ENCODE results near the gene TTLL12.

TTLL12 gene

DNA sequence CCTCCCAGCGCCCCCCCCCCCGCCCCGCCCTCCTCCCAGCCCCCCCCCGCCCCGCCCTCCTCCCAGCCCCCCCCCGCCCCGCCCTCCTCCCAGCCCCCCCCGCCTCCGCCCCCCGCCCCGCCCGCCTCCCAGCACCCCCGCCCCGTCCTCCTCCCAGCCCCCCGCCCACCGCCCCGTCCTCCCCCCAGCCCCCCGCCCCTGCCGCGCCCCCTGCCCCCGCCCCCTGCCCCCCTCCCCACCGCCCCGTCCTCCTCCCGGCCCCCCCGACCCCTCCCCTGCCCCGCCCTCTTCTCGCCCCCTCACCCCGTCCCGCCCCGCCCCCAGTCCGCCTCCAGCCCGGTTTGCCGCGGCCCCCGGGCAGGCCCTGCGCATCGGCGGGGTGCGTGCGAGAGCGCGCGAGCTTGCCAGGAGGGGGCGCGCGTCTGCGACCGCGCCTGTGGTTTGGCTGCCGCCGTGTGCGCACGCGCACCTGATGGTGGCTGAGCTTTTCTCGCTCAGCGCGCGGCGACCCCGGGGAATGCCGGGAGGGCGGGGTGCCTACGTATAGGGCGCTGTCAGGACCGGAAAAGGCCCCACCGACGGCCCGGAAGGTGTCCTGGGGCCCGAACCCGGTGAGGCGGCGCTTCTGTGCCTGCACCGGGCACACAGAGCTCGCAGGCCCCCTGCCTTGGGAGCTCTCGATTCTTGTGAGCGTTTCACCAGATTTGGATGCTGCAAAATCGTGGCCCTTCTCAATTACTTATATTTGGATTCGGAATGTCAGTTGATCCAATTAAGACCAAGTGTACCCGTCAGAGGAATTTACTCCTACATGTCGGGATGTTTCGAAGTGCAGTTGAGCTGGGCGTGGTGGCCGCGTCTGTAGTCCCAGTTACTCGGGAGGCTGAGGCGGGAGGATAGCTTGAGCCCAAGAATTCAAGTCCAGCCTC lies 501 bp upstream of the TTLL12 start:
- peak overlapping the region; percentile 53 for H3K4me3 ChIP-seq (ENCODE audit: low read length)
- H3K27me3 ChIP-seq (ENCODE audit: control insufficient read depth, insufficient read depth, low read length) = no peaks in the 10 kb centered on the region
- H3K4me1 ChIP-seq (ENCODE audit: control insufficient read depth, insufficient read depth, low read length) = peaks cover 39% of the 10 kb centered on the region
- H3K9ac ChIP-seq (ENCODE audit: low read length) = peak overlapping the region; percentile 49
- peaks cover 3% of the 10 kb centered on the region for H3K36me3 ChIP-seq (ENCODE audit: control insufficient read depth, insufficient read depth, low read length)
- no peaks in the 10 kb centered on the region for H3K9me3 ChIP-seq (ENCODE audit: control insufficient read depth, low read length)

DNA sequence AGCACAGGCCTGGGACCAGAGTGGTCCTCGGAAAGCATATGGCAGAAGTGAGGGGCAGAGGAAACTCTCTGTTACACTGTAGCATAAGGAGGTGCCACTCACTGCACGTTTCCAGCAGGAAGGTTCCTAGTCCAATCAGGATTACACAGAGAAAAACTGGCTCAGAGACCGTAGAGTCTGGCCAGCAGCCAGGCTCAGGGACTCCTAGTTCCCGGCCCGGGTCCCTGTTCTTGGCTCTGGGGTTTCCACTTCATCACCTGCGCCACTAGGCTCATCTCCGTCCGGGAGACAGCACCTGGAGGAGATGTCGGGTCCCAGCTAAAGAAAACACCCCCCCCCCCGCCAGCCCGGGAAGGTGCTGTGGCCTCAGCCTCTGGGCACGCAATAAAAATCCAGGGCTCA lies 1.1 kb downstream of the TTLL12 start:
- no peaks in the 10 kb centered on the region for H3K27me3 ChIP-seq (ENCODE audit: control insufficient read depth, insufficient read depth, low read length)
- H3K9ac ChIP-seq (ENCODE audit: low read length) = peak overlapping the region; percentile 71
- peaks cover 5% of the 10 kb centered on the region for H3K36me3 ChIP-seq (ENCODE audit: control insufficient read depth, insufficient read depth, low read length)
- peaks cover 39% of the 10 kb centered on the region for H3K4me1 ChIP-seq (ENCODE audit: control insufficient read depth, insufficient read depth, low read length)
- no peaks in the 10 kb centered on the region for H3K9me3 ChIP-seq (ENCODE audit: control insufficient read depth, low read length)
- H3K4me3 ChIP-seq (ENCODE audit: low read length) = peak overlapping the region; percentile 71

DNA sequence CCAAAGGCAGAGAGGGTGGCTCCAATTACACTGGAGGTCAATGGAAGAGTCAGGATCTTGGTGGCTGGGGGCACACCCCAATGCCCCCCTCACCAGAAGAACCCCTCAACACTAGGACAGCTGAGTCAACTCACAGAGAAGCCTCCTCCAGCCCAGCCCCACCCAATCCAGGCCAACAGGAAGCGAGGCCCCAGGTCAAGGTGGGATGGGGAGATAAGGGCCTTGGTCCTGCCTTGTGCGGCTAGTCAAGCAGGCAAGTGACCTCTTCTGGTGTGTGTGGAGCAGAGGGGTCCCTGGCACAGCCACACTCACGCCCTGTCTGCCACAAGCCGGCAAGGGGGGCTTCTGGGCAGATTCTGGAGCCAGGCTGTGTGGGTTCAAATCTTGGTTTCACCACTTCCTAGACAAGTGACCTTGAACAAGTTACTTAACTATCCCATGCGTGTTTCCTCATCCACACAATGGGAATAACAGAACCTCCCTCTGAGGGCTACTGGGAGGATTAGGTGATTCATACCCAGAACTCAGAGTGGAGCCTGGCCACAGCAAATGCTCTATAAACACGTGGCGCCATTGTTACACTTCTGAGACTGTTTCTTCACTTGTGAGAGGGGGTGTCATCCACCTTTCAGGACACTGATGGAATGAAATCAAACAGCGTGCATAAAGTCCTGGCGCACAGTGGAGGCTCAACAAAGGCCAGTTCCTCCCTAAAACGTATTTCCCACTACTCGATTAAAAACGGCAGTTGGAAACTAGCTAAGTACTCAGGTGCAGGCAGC lies 3.2 kb downstream of the TTLL12 start:
- Histone ChIP-seq H3K4me1 (ENCODE audit: control insufficient read depth, insufficient read depth, low read length) (peaks cover 35% of the 10 kb centered on the region), H3K9me3 (ENCODE audit: control insufficient read depth, low read length) (no peaks in the 10 kb centered on the region), H3K36me3 (ENCODE audit: control insufficient read depth, insufficient read depth, low read length) (peaks cover 11% of the 10 kb centered on the region), H3K9ac (ENCODE audit: low read length) (no peak overlapping the region), H3K27me3 (ENCODE audit: control insufficient read depth, insufficient read depth, low read length) (no peaks in the 10 kb centered on the region), H3K4me3 (ENCODE audit: low read length) (no peak overlapping the region)

DNA sequence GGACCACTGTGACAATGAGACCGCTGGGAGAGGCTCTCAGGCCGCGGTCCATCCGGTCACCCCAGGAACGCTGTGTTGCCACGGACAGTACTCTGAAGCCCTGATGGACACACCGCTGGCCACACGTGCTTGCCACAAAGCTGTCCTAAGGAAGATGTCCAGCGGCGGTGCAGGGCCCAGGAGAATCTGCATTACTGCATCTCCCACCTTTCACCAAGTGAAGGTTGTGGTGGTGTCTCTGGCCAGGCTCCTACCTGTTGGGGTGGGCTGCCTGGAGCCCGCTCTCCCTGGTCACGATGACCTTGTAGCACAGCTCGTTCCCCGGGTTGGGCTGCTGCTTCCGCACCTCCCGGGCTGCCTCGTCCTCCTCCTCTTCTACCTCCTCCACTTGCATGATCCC lies 4.2 kb downstream of the TTLL12 start:
- no peak overlapping the region for H3K9ac ChIP-seq (ENCODE audit: low read length)
- H3K36me3 ChIP-seq (ENCODE audit: control insufficient read depth, insufficient read depth, low read length) = peaks cover 11% of the 10 kb centered on the region
- no peaks in the 10 kb centered on the region for H3K27me3 ChIP-seq (ENCODE audit: control insufficient read depth, insufficient read depth, low read length)
- no peak overlapping the region for H3K4me3 ChIP-seq (ENCODE audit: low read length)
- peaks cover 31% of the 10 kb centered on the region for H3K4me1 ChIP-seq (ENCODE audit: control insufficient read depth, insufficient read depth, low read length)
- no peaks in the 10 kb centered on the region for H3K9me3 ChIP-seq (ENCODE audit: control insufficient read depth, low read length)

DNA sequence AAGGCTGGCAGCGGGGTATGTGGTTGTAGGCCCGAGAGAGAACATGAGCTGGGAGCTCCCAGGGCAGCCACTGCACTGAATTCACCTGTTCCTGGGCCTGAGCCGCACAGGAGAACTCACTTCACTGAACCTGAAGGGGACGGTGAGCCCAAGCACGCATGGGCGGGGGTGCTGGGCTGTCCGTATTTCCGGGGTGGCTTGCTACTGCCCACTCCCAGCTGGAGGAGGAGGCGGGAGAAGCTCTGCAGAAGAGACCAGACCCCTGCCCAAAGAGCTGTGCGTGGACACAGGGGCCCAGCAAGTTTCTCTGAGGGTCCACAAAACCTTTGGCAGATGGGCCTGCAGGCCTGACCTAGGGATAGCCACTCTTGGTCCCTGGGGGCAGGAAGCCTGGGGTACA lies 4.8 kb downstream of the TTLL12 start:
- H3K4me1 ChIP-seq (ENCODE audit: control insufficient read depth, insufficient read depth, low read length) = peaks cover 31% of the 10 kb centered on the region
- H3K27me3 ChIP-seq (ENCODE audit: control insufficient read depth, insufficient read depth, low read length) = no peaks in the 10 kb centered on the region
- H3K9ac ChIP-seq (ENCODE audit: low read length) = no peak overlapping the region
- H3K9me3 ChIP-seq (ENCODE audit: control insufficient read depth, low read length) = no peaks in the 10 kb centered on the region
- H3K4me3 ChIP-seq (ENCODE audit: low read length) = no peak overlapping the region
- peaks cover 11% of the 10 kb centered on the region for H3K36me3 ChIP-seq (ENCODE audit: control insufficient read depth, insufficient read depth, low read length)

DNA sequence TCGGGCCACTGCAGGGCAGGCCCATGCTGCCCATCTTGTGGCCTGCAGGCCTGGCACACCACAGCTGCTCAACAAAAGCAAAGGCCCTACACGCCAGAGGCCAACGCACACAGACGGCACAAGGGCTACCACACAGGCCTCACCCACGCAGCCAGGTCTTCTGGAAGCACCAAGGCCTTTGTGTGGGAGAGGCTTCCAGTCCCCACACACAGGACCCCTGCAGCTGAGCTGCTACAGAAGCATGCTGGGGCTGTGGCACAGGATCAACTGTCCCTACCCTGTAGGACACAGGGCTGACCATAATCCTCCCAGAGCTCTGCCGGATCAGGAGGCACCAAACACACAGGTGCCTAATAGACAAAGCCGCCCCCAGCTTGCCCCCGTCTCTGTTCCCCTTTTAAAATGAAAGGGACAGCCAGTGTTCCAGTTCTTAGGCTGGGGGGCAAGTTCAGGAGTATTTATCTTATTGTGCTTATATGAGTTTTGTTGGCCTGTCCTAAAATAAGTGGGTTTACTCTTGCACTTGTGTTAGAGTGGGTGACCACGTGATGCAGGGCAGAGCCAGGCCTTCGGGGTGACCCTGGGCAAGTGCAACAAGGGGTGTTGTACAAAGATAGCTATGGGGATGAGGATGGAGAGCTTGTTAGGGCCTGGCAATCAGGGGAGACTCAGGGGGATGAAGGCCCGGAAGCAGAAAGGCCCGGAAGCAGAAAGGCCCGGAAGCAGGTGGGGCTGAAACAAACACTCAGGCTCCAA lies 5.4 kb downstream of the TTLL12 start:
- no peak overlapping the region for H3K4me3 ChIP-seq (ENCODE audit: low read length)
- no peak overlapping the region for H3K9ac ChIP-seq (ENCODE audit: low read length)
- H3K36me3 ChIP-seq (ENCODE audit: control insufficient read depth, insufficient read depth, low read length) = peaks cover 11% of the 10 kb centered on the region
- H3K9me3 ChIP-seq (ENCODE audit: control insufficient read depth, low read length) = no peaks in the 10 kb centered on the region
- no peaks in the 10 kb centered on the region for H3K27me3 ChIP-seq (ENCODE audit: control insufficient read depth, insufficient read depth, low read length)
- peaks cover 31% of the 10 kb centered on the region for H3K4me1 ChIP-seq (ENCODE audit: control insufficient read depth, insufficient read depth, low read length)

DNA sequence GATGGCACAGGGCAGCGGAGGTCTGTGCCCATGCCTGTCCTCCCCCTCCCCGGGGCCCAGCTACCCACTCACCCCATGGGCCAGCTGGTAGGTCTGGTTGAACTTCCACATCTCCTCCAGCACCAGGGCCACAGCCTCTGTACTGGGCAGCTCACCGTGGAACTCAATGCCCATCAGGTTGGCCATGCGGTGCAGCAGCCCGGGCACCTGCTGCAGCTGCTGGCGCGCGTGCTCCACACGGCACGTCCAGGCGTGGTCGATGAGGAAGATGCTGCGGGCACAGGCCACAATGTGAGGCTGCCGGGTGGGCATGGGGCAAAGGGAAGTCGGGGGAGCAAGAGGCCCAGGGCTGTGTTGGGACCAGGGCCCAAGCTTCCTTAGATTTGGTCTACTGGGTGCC lies 6.3 kb downstream of the TTLL12 start:
- H3K27me3 ChIP-seq (ENCODE audit: control insufficient read depth, insufficient read depth, low read length) = no peaks in the 10 kb centered on the region
- peaks cover 11% of the 10 kb centered on the region for H3K36me3 ChIP-seq (ENCODE audit: control insufficient read depth, insufficient read depth, low read length)
- H3K9me3 ChIP-seq (ENCODE audit: control insufficient read depth, low read length) = no peaks in the 10 kb centered on the region
- peaks cover 26% of the 10 kb centered on the region for H3K4me1 ChIP-seq (ENCODE audit: control insufficient read depth, insufficient read depth, low read length)
- no peak overlapping the region for H3K9ac ChIP-seq (ENCODE audit: low read length)
- H3K4me3 ChIP-seq (ENCODE audit: low read length) = no peak overlapping the region

DNA sequence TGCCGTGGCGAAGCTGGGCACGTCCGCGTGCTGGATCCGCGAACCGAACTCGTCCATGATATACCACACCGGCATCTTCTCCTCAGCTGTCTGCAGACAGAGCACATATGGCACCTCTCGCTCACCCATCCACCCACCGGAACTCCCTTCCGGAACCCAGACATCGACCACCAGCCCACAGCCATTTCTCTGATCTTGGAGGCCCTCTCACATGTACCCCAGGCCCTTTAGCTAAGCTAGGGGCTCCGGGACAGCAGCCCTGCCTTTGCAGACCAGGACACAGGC lies 7.1 kb downstream of the TTLL12 start:
- H3K9ac ChIP-seq (ENCODE audit: low read length) = no peak overlapping the region
- H3K4me3 ChIP-seq (ENCODE audit: low read length) = no peak overlapping the region
- H3K4me1 ChIP-seq (ENCODE audit: control insufficient read depth, insufficient read depth, low read length) = peaks cover 27% of the 10 kb centered on the region
- peaks cover 11% of the 10 kb centered on the region for H3K36me3 ChIP-seq (ENCODE audit: control insufficient read depth, insufficient read depth, low read length)
- H3K27me3 ChIP-seq (ENCODE audit: control insufficient read depth, insufficient read depth, low read length) = no peaks in the 10 kb centered on the region
- no peaks in the 10 kb centered on the region for H3K9me3 ChIP-seq (ENCODE audit: control insufficient read depth, low read length)

DNA sequence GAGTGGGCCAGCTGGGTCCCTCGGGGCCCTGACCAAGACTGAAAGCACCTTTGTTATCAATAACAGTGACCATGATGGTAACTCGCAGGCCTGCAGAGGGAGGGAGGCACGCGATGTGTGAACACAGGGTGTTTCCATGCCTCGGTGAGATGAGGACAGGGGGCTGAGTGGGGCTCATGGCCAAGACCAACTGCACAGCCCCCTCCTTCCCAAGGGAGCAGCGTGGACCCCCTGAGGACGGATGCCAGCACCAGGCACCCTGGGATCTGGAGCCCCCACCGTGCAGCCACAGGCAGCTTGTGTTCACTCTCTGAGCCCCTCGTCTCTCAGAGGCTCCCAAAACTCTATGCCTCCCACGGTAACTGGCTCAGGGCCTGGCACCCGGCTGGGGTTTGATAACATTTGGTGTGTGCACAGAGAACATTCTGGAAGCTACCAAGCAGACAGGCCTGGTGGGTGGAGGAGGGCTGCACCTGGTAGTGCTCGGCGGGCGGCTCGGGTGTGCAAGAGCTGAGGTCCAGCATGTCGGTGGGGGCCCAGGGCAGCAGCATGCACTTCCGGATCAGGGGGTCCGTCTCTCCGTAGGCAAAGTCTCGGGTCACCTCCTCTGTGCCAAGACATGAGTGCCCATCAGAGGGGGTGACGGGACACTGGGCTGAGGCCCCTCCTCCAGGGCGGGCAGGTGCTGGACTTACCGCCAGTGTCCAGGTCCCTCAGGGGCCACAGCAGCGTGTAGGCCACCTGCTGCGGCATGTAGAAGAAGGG lies 7.6 kb downstream of the TTLL12 start:
- peaks cover 11% of the 10 kb centered on the region for H3K36me3 ChIP-seq (ENCODE audit: control insufficient read depth, insufficient read depth, low read length)
- no peak overlapping the region for H3K4me3 ChIP-seq (ENCODE audit: low read length)
- no peak overlapping the region for H3K9ac ChIP-seq (ENCODE audit: low read length)
- H3K9me3 ChIP-seq (ENCODE audit: control insufficient read depth, low read length) = no peaks in the 10 kb centered on the region
- H3K4me1 ChIP-seq (ENCODE audit: control insufficient read depth, insufficient read depth, low read length) = peaks cover 27% of the 10 kb centered on the region
- no peaks in the 10 kb centered on the region for H3K27me3 ChIP-seq (ENCODE audit: control insufficient read depth, insufficient read depth, low read length)

DNA sequence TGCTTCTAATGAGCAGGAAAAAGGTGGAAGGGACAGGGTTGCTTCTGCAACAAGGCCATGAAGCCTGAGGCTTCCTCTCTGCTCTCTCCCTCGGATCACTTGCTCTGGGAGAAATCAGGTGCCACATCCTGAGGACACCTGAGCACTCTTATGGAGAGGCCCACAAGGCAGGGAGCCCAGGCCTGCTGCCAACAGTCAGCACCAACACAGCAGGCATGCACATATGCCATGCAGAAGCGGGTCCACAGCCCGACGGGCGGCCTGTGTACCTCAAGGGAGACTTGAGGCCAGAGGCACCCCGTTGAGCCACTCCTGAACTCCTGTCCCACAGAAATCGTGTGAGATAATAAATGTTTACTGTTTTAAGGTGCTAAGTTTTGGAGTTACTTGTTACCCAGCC lies 9.5 kb downstream of the TTLL12 start:
- Histone ChIP-seq H3K27me3 (ENCODE audit: control insufficient read depth, insufficient read depth, low read length) (no peaks in the 10 kb centered on the region), H3K36me3 (ENCODE audit: control insufficient read depth, insufficient read depth, low read length) (peaks cover 13% of the 10 kb centered on the region), H3K4me1 (ENCODE audit: control insufficient read depth, insufficient read depth, low read length) (peaks cover 12% of the 10 kb centered on the region), H3K9me3 (ENCODE audit: control insufficient read depth, low read length) (no peaks in the 10 kb centered on the region), H3K4me3 (ENCODE audit: low read length) (no peak overlapping the region), H3K9ac (ENCODE audit: low read length) (no peak overlapping the region)

DNA sequence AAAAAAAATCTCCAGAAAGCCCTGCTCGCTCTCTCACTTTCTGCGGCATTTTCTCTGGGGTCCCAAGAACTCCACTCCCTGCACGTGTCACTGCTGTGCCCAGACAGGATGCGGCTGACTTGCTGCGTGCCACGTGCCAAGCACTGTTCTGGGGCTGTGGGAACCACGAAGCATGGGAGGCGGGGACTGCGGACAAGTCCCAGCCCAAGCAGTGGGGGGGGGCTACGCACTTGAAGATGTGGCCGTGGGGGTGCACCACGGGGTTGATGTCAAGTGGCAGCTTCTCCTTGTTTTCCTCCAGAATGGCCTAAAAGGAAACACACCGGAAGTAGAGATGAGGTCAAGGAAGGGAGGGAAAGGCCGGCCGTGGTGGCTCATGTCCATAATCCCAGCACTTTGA lies 10.8 kb downstream of the TTLL12 start:
- no peaks in the 10 kb centered on the region for H3K9me3 ChIP-seq (ENCODE audit: control insufficient read depth, low read length)
- H3K9ac ChIP-seq (ENCODE audit: low read length) = no peak overlapping the region
- peaks cover 26% of the 10 kb centered on the region for H3K4me1 ChIP-seq (ENCODE audit: control insufficient read depth, insufficient read depth, low read length)
- no peak overlapping the region for H3K4me3 ChIP-seq (ENCODE audit: low read length)
- peaks cover 11% of the 10 kb centered on the region for H3K36me3 ChIP-seq (ENCODE audit: control insufficient read depth, insufficient read depth, low read length)
- no peaks in the 10 kb centered on the region for H3K27me3 ChIP-seq (ENCODE audit: control insufficient read depth, insufficient read depth, low read length)

All from mucosa of stomach (tissue), 1 donor.